HepG2 (cell line): ENCODE data around the gene EXOC7. TPM values are rescaled to one million over a fixed set of nuclear protein-coding genes. Genes with fewer than 3 reads are reported as not detected.
A peak's percentile ranks its signal among the peaks of the same experiment; 100 is the strongest.

Source experiments
- CENPX ChIP-seq: sonication (generic); formaldehyde crosslinking; IDR thresholded peaks from 2 replicates; pipeline ENCODE4 v1.9.0; 2021; ENCODE audit warnings: mild to moderate bottlenecking, missing genetic modification reagents, moderate library complexity
- DPF2 ChIP-seq: sonication (generic); formaldehyde crosslinking; IDR thresholded peaks from 2 replicates; pipeline ENCODE4 v1.4.0; 2020; ENCODE audit warnings: mild to moderate bottlenecking, low read depth, missing genetic modification reagents, borderline replicate concordance
- EP300 ChIP-seq, 3 experiments: sonication (generic) in 1 of 3; formaldehyde crosslinking in 1 of 3; IDR thresholded peaks; 2 replicates each; pipeline versions ENCODE4 v1.5.1 to v1.6.1; 2011 to 2020; ENCODE audit warnings: low read depth in 2 of 3, low read length in 2 of 3, borderline replicate concordance in 1 of 3, improper control_type of control experiment in 1 of 3, mild to moderate bottlenecking in 1 of 3, missing genetic modification reagents in 1 of 3, moderate library complexity in 1 of 3
- HOXA3 ChIP-seq: sonication (generic); formaldehyde crosslinking; IDR thresholded peaks from 2 replicates; pipeline ENCODE4 v1.5.0; 2020; ENCODE audit warnings: missing genetic modification reagents
- RARA ChIP-seq: IDR thresholded peaks from 2 replicates; pipeline ENCODE4 v1.6.1; 2016; ENCODE audit warnings: missing genetic modification reagents, missing compliant biosample characterization
- SNAI1 ChIP-seq: sonication (generic); formaldehyde crosslinking; IDR thresholded peaks from 2 replicates; pipeline ENCODE4 v1.5.0; 2020; ENCODE audit warnings: mild to moderate bottlenecking, missing genetic modification reagents, borderline replicate concordance
- STAT5B ChIP-seq: sonication (generic); formaldehyde crosslinking; IDR thresholded peaks from 2 replicates; pipeline ENCODE4 v1.4.0; 2020; ENCODE audit warnings: missing genetic modification reagents
- ZBTB38 ChIP-seq: sonication (generic); formaldehyde crosslinking; IDR thresholded peaks from 2 replicates; pipeline ENCODE4 v1.5.1; 2020; ENCODE audit warnings: mild to moderate bottlenecking, missing genetic modification reagents
- ZNF143 ChIP-seq: sonication (generic); formaldehyde crosslinking; IDR thresholded peaks from 2 replicates; pipeline ENCODE4 v1.4.0; 2020; ENCODE audit warnings: missing genetic modification reagents
- ZNF350 ChIP-seq: sonication (generic); formaldehyde crosslinking; IDR thresholded peaks from 2 replicates; pipeline ENCODE4 v1.4.0; 2020; ENCODE audit warnings: mild to moderate bottlenecking, low read depth, missing genetic modification reagents, borderline replicate concordance
- ZNF432 ChIP-seq: sonication (generic); formaldehyde crosslinking; IDR thresholded peaks from 2 replicates; pipeline ENCODE4 v1.5.0; 2020; ENCODE audit warnings: missing genetic modification reagents, mild to moderate bottlenecking, borderline replicate concordance
- ZNF891 ChIP-seq: sonication (generic); formaldehyde crosslinking; IDR thresholded peaks from 2 replicates; pipeline ENCODE4 v1.5.0; 2020; ENCODE audit warnings: mild to moderate bottlenecking, missing genetic modification reagents
- ZSCAN21 ChIP-seq: sonication (generic); formaldehyde crosslinking; IDR thresholded peaks from 2 replicates; pipeline ENCODE4 v1.8.0; 2022; ENCODE audit warnings: mild to moderate bottlenecking, missing genetic modification reagents, moderate library complexity, borderline replicate concordance
- polyA plus RNA-seq, 8 experiments: library from polyadenylated mRNA; depleted of rRNA in 3 of 8; stranded (reverse) in 7 of 8; unstranded in 1 of 8; fragments of >200 nt; fragmentation: Illumina TruSeq in 4 of 8; extraction: Trizol in 4 of 8; gene quantifications; 2 replicates each; pipeline versions ENCODE4 v1.2.1 to v1.2.3, GENCODE V29; 2011 to 2016; ENCODE audit warnings: low read depth in 4 of 8, missing spikeins in 1 of 8, mixed read lengths in 1 of 8; ENCODE audit not compliant: insufficient read depth in 1 of 8
- total RNA-seq, 5 experiments: library from RNA; depleted of rRNA; stranded (reverse); fragments of >200 nt; fragmentation: Illumina TruSeq; extraction: Trizol; gene quantifications; 2 replicates each; pipeline ENCODE4 v1.2.3, GENCODE V29; 2016; ENCODE audit warnings: low read depth in 1 of 5
- TF ChIP-seq, protein P1 (sequence below): sonication (generic); formaldehyde crosslinking; IDR thresholded peaks from 2 replicates; pipeline ENCODE4 v1.4.0; 2020; ENCODE audit warnings: mild to moderate bottlenecking, missing genetic modification reagents
- TF ChIP-seq, protein P2 (sequence below): sonication (generic); IDR thresholded peaks from 2 replicates; pipeline ENCODE4 v1.6.1; 2016; ENCODE audit warnings: low read depth, borderline replicate concordance
- TF ChIP-seq, protein P3 (sequence below): IDR thresholded peaks from 2 replicates; pipeline ENCODE4 v1.6.1; 2018; ENCODE audit warnings: missing genetic modification reagents, mild to moderate bottlenecking, missing compliant biosample characterization
- TF ChIP-seq, protein P4 (sequence below): sonication (generic); formaldehyde crosslinking; IDR thresholded peaks from 2 replicates; pipeline ENCODE4 v1.4.0; 2020; ENCODE audit warnings: mild to moderate bottlenecking, missing genetic modification reagents
- TF ChIP-seq, protein P5 (sequence below): sonication (generic); formaldehyde crosslinking; IDR thresholded peaks from 2 replicates; pipeline ENCODE4 v1.5.1; 2020; ENCODE audit warnings: missing genetic modification reagents, mild to moderate bottlenecking, borderline replicate concordance
- TF ChIP-seq, protein P6 (sequence below): IDR thresholded peaks from 2 replicates; pipeline ENCODE4 v1.6.1; 2016; ENCODE audit warnings: low read depth, borderline replicate concordance

EXOC7 gene
- total and polyA plus RNA-seq, 2 of the 13 experiments (the other 11 are each of a cell fraction or from before 2014, with no cell fraction given), result 86.9 to 116 TPM

DNA sequence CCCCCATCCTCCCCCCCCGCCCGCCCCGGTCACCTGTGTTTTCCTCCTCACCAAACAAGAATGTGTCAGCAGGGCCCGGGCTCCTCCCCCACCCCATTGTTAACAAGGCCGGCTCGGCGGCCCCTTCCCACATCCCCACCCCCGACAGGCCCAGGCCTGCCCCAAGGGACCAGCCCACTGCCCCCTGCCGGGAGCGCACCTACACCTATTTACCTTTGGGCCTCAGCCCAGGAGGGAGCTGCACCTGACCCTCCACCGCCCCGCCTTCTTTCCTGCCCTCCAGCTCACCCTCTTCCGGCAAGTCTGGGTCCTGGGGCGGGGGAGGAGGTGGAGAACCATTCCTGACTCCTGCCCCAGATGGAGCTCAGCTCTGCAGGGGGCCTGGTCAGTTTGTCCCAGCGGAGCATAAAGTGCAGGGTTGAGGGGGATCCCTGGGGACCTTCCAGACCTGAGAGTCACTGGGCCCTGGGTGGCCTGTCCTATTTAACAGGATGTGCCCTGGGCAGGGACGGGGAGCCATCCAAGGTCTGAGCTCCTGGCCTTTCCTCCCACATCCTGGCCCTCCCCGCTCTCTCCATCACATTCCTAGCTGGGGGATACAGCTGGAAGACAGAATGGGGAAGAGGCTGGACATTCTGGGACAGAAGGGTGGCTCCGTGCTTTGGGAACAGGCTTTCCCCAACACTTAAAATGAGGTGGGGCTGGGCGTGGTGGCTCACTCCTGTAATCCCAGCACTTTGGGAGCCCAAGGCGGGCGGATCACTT is 29.2 kb upstream of the EXOC7 start (continued):
- TF ChIP-seq, protein P1, sequence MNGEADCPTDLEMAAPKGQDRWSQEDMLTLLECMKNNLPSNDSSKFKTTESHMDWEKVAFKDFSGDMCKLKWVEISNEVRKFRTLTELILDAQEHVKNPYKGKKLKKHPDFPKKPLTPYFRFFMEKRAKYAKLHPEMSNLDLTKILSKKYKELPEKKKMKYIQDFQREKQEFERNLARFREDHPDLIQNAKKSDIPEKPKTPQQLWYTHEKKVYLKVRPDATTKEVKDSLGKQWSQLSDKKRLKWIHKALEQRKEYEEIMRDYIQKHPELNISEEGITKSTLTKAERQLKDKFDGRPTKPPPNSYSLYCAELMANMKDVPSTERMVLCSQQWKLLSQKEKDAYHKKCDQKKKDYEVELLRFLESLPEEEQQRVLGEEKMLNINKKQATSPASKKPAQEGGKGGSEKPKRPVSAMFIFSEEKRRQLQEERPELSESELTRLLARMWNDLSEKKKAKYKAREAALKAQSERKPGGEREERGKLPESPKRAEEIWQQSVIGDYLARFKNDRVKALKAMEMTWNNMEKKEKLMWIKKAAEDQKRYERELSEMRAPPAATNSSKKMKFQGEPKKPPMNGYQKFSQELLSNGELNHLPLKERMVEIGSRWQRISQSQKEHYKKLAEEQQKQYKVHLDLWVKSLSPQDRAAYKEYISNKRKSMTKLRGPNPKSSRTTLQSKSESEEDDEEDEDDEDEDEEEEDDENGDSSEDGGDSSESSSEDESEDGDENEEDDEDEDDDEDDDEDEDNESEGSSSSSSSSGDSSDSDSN, result 0 out of 2 replicates have a peak, but pooled peaks have one; percentile 29
- TF ChIP-seq SNAI1 (CRISPR knock-in tag), result peak; percentile 92; the same call in 1 of the 2 replicates
- TF ChIP-seq CENPX (CRISPR knock-in tag), result no peak
- TF ChIP-seq DPF2 (CRISPR knock-in tag), result peak; percentile 57; the same call in 1 of the 2 replicates
- 0 out of 2 replicates have a peak, but pooled peaks have one; percentile 74 for TF ChIP-seq ZNF891 (CRISPR knock-in tag)
- peak; percentile 66; the same call in 1 of the 2 replicates for TF ChIP-seq ZNF350 (CRISPR knock-in tag)
- no peak for TF ChIP-seq STAT5B
- peak; percentile 64; the same call in 1 of the 2 replicates for TF ChIP-seq ZBTB38 (CRISPR knock-in tag)
- TF ChIP-seq, protein P2, sequence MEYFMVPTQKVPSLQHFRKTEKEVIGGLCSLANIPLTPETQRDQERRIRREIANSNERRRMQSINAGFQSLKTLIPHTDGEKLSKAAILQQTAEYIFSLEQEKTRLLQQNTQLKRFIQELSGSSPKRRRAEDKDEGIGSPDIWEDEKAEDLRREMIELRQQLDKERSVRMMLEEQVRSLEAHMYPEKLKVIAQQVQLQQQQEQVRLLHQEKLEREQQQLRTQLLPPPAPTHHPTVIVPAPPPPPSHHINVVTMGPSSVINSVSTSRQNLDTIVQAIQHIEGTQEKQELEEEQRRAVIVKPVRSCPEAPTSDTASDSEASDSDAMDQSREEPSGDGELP, result peak; percentile 49; the same call in 1 of the 2 replicates
- peak; percentile 37; the same call in 1 of the 2 replicates for TF ChIP-seq HOXA3
- peak; percentile 88 for TF ChIP-seq RARA (CRISPR knock-in tag)
- no peak; the same call in 1 of the 2 replicates for TF ChIP-seq ZNF143 (CRISPR knock-in tag)
- no peak for TF ChIP-seq ZNF432 (CRISPR knock-in tag)
- peak in 1 of 2 experiments; percentile 42; a peak in 1 of 4 replicates for TF ChIP-seq EP300 (IDR thresholded peaks at IDR 0.05; ENCODE audit: low read depth in 2 of 2, low read length in 2 of 2)
- peak; percentile 58; the same call in 1 of the 2 replicates for TF ChIP-seq EP300 (CRISPR knock-in tag; IDR thresholded peaks at IDR 0.05; ENCODE audit: borderline replicate concordance)
- TF ChIP-seq, protein P3, sequence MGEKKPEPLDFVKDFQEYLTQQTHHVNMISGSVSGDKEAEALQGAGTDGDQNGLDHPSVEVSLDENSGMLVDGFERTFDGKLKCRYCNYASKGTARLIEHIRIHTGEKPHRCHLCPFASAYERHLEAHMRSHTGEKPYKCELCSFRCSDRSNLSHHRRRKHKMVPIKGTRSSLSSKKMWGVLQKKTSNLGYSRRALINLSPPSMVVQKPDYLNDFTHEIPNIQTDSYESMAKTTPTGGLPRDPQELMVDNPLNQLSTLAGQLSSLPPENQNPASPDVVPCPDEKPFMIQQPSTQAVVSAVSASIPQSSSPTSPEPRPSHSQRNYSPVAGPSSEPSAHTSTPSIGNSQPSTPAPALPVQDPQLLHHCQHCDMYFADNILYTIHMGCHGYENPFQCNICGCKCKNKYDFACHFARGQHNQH (CRISPR knock-in tag), result peak; percentile 71
- TF ChIP-seq, protein P4, sequence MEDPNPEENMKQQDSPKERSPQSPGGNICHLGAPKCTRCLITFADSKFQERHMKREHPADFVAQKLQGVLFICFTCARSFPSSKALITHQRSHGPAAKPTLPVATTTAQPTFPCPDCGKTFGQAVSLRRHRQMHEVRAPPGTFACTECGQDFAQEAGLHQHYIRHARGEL, result 0 out of 2 replicates have a peak, but pooled peaks have one; percentile 61
- TF ChIP-seq, protein P5, sequence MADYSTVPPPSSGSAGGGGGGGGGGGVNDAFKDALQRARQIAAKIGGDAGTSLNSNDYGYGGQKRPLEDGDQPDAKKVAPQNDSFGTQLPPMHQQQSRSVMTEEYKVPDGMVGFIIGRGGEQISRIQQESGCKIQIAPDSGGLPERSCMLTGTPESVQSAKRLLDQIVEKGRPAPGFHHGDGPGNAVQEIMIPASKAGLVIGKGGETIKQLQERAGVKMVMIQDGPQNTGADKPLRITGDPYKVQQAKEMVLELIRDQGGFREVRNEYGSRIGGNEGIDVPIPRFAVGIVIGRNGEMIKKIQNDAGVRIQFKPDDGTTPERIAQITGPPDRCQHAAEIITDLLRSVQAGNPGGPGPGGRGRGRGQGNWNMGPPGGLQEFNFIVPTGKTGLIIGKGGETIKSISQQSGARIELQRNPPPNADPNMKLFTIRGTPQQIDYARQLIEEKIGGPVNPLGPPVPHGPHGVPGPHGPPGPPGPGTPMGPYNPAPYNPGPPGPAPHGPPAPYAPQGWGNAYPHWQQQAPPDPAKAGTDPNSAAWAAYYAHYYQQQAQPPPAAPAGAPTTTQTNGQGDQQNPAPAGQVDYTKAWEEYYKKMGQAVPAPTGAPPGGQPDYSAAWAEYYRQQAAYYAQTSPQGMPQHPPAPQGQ (CRISPR knock-in tag), result no peak
- TF ChIP-seq, protein P6, sequence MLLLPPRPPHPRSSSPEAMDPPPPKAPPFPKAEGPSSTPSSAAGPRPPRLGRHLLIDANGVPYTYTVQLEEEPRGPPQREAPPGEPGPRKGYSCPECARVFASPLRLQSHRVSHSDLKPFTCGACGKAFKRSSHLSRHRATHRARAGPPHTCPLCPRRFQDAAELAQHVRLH (CRISPR knock-in tag), result 0 out of 2 replicates have a peak, but pooled peaks have one; percentile 35
- TF ChIP-seq ZSCAN21 (CRISPR knock-in tag), result peak; percentile 69; the same call in 1 of the 2 replicates
